HCT116 (cell line): Measurements from ENCODE around the gene DRAM1. TPM values are rescaled to one million over a fixed set of nuclear protein-coding genes. Genes with fewer than 3 reads are reported as not detected.

Source experiments
- ATAC-seq: fragments of 200-7000 bp; cut with Tn5 transposase; 2 replicates; pipeline ENCODE4 v1.9.1; 2020; ENCODE audit warnings: mild to moderate bottlenecking, moderate library complexity
- BruUV-seq: library from RNA; stranded (reverse); fragments of 400-500 nt; replicated peaks from 2 replicates; lab custom pipeline; 2021; lab: Mats Ljungman, UMichigan
- CTCF ChIA-PET: fragments of 300-600 bp; sonication (Branson Sonifier 250); formaldehyde crosslinking; loops from one replicate; lab custom pipeline; 2021; ENCODE audit warnings: antibody characterized with exemption; lab: Charles Lee
- POLR2A ChIA-PET: fragments of 300-600, 350-600 bp; sonication (Branson Sonifier 250); formaldehyde crosslinking; loops from one replicate; lab custom pipeline; 2021; ENCODE audit warnings: antibody characterized with exemption; lab: Charles Lee
- RAD21 ChIA-PET, 2 experiments: fragments of 300-600 bp; sonication (Branson Sonifier 250); formaldehyde crosslinking; loops; one replicate each; lab custom pipeline; 2023; ENCODE audit warnings: low total read pairs in 2 of 2; ENCODE audit not compliant: uncharacterized antibody in 2 of 2, unreplicated experiment in 2 of 2, low non-redundant PET in 1 of 2; lab: Charles Lee
- DNase-seq: peaks from one replicate; pipeline ENCODE4 v3.0.0-alpha.2; 2010; ENCODE audit warnings: low read depth, low spot score
- H2AFZ ChIP-seq: fragments of 200-600 bp; shearing (Covaris generic), sonication (generic); 2 replicates; pipeline ENCODE4 v1.6.1; 2017; ENCODE audit warnings: low read depth, mixed run types, mixed read lengths, antibody characterized with exemption, low read length; ENCODE audit not compliant: poor library complexity, severe bottlenecking
- H3K27ac ChIP-seq: 2 replicates; pipeline ENCODE4 v1.5.1; 2012; ENCODE audit warnings: low read depth, low read length
- H3K27me3 ChIP-seq: fragments of 200-600 bp; sonication (generic); 2 replicates; pipeline ENCODE4 v1.6.1; 2016; ENCODE audit warnings: mixed run types, low read length, mixed read lengths; ENCODE audit not compliant: insufficient read depth
- H3K36me3 ChIP-seq, 2 experiments: fragments of 200-500 bp in 1 of 2; fragments of 200-600 bp in 1 of 2; sonication (Bioruptor generic) in 1 of 2; sonication (generic) in 1 of 2; 2 replicates each; pipeline versions ENCODE4 v1.5.1 to v1.6.1; 2014 to 2016; ENCODE audit warnings: low read length in 2 of 2, inconsistent platforms in 1 of 2, mixed read lengths in 1 of 2, mixed run types in 1 of 2; ENCODE audit not compliant: insufficient read depth in 2 of 2, control insufficient read depth in 1 of 2
- H3K4me1 ChIP-seq, 2 experiments: fragments of 200-600 bp in 1 of 2; sonication (generic) in 1 of 2; 2 replicates each; pipeline versions ENCODE4 v1.5.1 to v1.6.1; 2012 to 2017; ENCODE audit warnings: low read length in 2 of 2, inconsistent platforms in 1 of 2, mild to moderate bottlenecking in 1 of 2, mixed read lengths in 1 of 2, mixed run types in 1 of 2, moderate library complexity in 1 of 2; ENCODE audit not compliant: insufficient read depth in 2 of 2, control insufficient read depth in 1 of 2
- H3K4me2 ChIP-seq: fragments of 200-600 bp; sonication (generic); 2 replicates; pipeline ENCODE4 v1.6.1; 2017; ENCODE audit warnings: mixed run types, low read length, mixed read lengths
- H3K4me3 ChIP-seq, 2 experiments: fragments of 200-600 bp in 1 of 2; sonication (generic) in 1 of 2; replicated peaks in 1 of 2; 2 replicates each; pipeline ENCODE4 v1.5.1; 2011 to 2016; ENCODE audit warnings: low read length in 2 of 2, control low read depth in 1 of 2, low read depth in 1 of 2, mild to moderate bottlenecking in 1 of 2, mixed read lengths in 1 of 2, mixed run types in 1 of 2
- H3K79me2 ChIP-seq: fragments of 200-600 bp; sonication (generic); 2 replicates; pipeline ENCODE4 v1.6.1; 2017; ENCODE audit warnings: mild to moderate bottlenecking, mixed run types, low read length, moderate library complexity, mixed read lengths; ENCODE audit not compliant: insufficient read depth
- H3K9ac ChIP-seq: fragments of 200-600 bp; sonication (generic); 2 replicates; pipeline ENCODE4 v1.6.1; 2016; ENCODE audit warnings: low read length, mixed read lengths
- H3K9me2 ChIP-seq: fragments of 200-600 bp; sonication (generic), shearing (Covaris generic); 2 replicates; pipeline ENCODE4 v1.6.1; 2017; ENCODE audit warnings: mixed run types, mild to moderate bottlenecking, moderate library complexity; ENCODE audit not compliant: insufficient read depth
- H3K9me3 ChIP-seq, 2 experiments: fragments of 200-500 bp in 1 of 2; fragments of 200-600 bp in 1 of 2; sonication (Bioruptor generic) in 1 of 2; sonication (generic) in 1 of 2; 2 replicates each; pipeline ENCODE4 v1.6.1; 2014 to 2017; ENCODE audit warnings: low read length in 2 of 2, mixed read lengths in 2 of 2, inconsistent platforms in 1 of 2, low read depth in 1 of 2, mild to moderate bottlenecking in 1 of 2, mixed run types in 1 of 2, moderate library complexity in 1 of 2; ENCODE audit not compliant: control insufficient read depth in 1 of 2, insufficient read depth in 1 of 2
- H4K20me1 ChIP-seq: fragments of 200-600 bp; sonication (generic), shearing (Covaris generic); 2 replicates; pipeline ENCODE4 v1.6.1; 2017; ENCODE audit warnings: mixed run types, mild to moderate bottlenecking, moderate library complexity; ENCODE audit not compliant: insufficient read depth
- CBX3 ChIP-seq: IDR thresholded peaks from 2 replicates; pipeline ENCODE4 v1.6.1; 2012; ENCODE audit warnings: low read depth
- EGR1 ChIP-seq: IDR thresholded peaks from 2 replicates; pipeline ENCODE4 v1.6.1; 2012; ENCODE audit warnings: low read depth
- ELF1 ChIP-seq: IDR thresholded peaks from 2 replicates; pipeline ENCODE4 v1.6.1; 2012; ENCODE audit warnings: low read depth, borderline replicate concordance
- EZH2 ChIP-seq: fragments of 200-600 bp; sonication (generic); IDR thresholded peaks from 2 replicates; pipeline ENCODE4 v1.6.1; 2017; ENCODE audit warnings: antibody characterized with exemption, mixed run types
- EZH2phosphoT487 ChIP-seq: fragments of 200-600 bp; IDR thresholded peaks from 2 replicates; pipeline ENCODE4 v1.6.1; 2018; ENCODE audit warnings: antibody characterized with exemption, borderline replicate concordance
- JUND ChIP-seq: IDR thresholded peaks from 2 replicates; pipeline ENCODE4 v1.6.1; 2012
- MAX ChIP-seq: IDR thresholded peaks from 2 replicates; pipeline ENCODE4 v1.6.1; 2012
- RAD21 ChIP-seq: IDR thresholded peaks from 2 replicates; pipeline ENCODE4 v1.6.1; 2012; ENCODE audit warnings: low read depth, mild to moderate bottlenecking
- SIN3A ChIP-seq: IDR thresholded peaks from 2 replicates; pipeline ENCODE4 v1.6.1; 2012; ENCODE audit warnings: low read depth
- SRF ChIP-seq: IDR thresholded peaks from 2 replicates; pipeline ENCODE4 v1.6.1; 2012; ENCODE audit warnings: low read depth
- ZNF274 ChIP-seq: fragments of 200-500 bp; sonication (Bioruptor generic); IDR thresholded peaks from 2 replicates; pipeline ENCODE4 v1.6.1; 2014; ENCODE audit warnings: mild to moderate bottlenecking, low read depth, low read length, inconsistent platforms
- intact Hi-C: fragments of 100-400 bp; cut with micrococcal nuclease; formaldehyde crosslinking; loops from 2 replicates; pipeline ENCODE4 v1.10.0; 2022
- total RNA-seq: library from RNA; stranded (reverse); gene quantifications from one replicate; pipeline ENCODE4 v1.2.1, GENCODE V29; 2021; ENCODE audit not compliant: unreplicated experiment
- TF ChIP-seq, protein P1 (sequence below): IDR thresholded peaks from 2 replicates; pipeline ENCODE4 v1.6.1; 2011; ENCODE audit warnings: mild to moderate bottlenecking, low read length, moderate library complexity; ENCODE audit not compliant: insufficient replicate concordance; ENCODE audit errors: extremely low read depth

DRAM1 gene
- total RNA-seq, 1 experiment from 2014 or later: 20.3 TPM

- intact Hi-C loops: no loop called here
- ChIA-PET CTCF (no interaction called here), POLR2A (no interaction called here), RAD21 (no interaction called here)
- Histone ChIP-seq H3K4me1 (no peaks in the 10 kb centered on the region), H3K79me2 (no peaks in the 10 kb centered on the region), H3K9me3 (no peaks in the 10 kb centered on the region), H3K27ac (no peak overlapping the region), H3K4me3 (no peak overlapping the region), H4K20me1 (no peaks in the 10 kb centered on the region), H3K27me3 (no peaks in the 10 kb centered on the region; the same call in 1 of the 2 replicates), H3K36me3 (no peaks in the 10 kb centered on the region), H3K9ac (no peak overlapping the region), H2AFZ (no peak overlapping the region), H3K4me2 (no peak overlapping the region), H3K9me2 (no peaks in the 10 kb centered on the region)
- TF ChIP-seq RAD21 (no peak), MAX (no peak), JUND (no peak), EGR1 (no peak), ELF1 (no peak), SRF (no peak), ZNF274 (no peak)
- TF ChIP-seq, protein P1, sequence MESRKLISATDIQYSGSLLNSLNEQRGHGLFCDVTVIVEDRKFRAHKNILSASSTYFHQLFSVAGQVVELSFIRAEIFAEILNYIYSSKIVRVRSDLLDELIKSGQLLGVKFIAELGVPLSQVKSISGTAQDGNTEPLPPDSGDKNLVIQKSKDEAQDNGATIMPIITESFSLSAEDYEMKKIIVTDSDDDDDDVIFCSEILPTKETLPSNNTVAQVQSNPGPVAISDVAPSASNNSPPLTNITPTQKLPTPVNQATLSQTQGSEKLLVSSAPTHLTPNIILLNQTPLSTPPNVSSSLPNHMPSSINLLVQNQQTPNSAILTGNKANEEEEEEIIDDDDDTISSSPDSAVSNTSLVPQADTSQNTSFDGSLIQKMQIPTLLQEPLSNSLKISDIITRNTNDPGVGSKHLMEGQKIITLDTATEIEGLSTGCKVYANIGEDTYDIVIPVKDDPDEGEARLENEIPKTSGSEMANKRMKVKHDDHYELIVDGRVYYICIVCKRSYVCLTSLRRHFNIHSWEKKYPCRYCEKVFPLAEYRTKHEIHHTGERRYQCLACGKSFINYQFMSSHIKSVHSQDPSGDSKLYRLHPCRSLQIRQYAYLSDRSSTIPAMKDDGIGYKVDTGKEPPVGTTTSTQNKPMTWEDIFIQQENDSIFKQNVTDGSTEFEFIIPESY: no peak
- BruUV-seq: no TSS peak
- no peak for ATAC-seq
- no peak for DNase-seq
Measured at GRCh38 chr12:101947316-101947715, 69.9 kb downstream of the DRAM1 start.

DNA sequence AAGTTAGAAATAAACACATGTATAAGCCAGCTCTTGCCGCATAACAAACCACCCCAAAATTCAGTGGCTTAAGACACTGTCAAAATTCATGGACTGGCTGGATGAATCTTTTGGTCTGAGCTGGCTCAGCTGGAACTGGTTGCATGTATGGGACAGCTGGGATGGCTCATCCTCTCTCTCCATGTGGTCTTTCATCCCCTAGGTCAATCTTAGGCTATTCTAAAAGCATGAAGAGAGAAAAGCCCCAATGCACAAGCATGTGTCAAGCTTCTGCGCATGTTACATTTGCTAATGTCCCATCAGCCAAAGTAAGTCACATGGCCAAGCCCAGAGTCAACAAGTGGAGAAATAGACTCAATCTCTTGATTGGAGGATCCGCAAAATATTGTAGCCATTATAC lies 71.0 kb downstream of the DRAM1 start:
- H3K36me3 ChIP-seq: no peaks in the 10 kb centered on the region
- ATAC-seq (no peak), DNase-seq (no peak)
- H3K27me3 ChIP-seq: no peaks in the 10 kb centered on the region; the same call in 1 of the 2 replicates
- RAD21 ChIA-PET: no interaction called here
- H3K9ac ChIP-seq: no peak overlapping the region
- no peaks in the 10 kb centered on the region for H3K4me1 ChIP-seq
- H3K79me2 ChIP-seq: no peaks in the 10 kb centered on the region
- POLR2A ChIA-PET: no interaction called here
- H3K27ac ChIP-seq: no peak overlapping the region
- no peak overlapping the region for H3K4me3 ChIP-seq
- BruUV-seq: no TSS peak
- intact Hi-C loops: no loop called here
- CTCF ChIA-PET: no interaction called here
- TF ChIP-seq SIN3A (no peak), ZNF274 (no peak), EZH2phosphoT487 (no peak), CBX3 (no peak), EZH2 (no peak)
- TF ChIP-seq, all 23 proteins: peak for 0
- Histone ChIP-seq H3K9me3 (no peaks in the 10 kb centered on the region), H3K9me2 (no peaks in the 10 kb centered on the region), H2AFZ (no peak overlapping the region), H4K20me1 (no peaks in the 10 kb centered on the region), H3K4me2 (no peak overlapping the region)
